ENCODE results near the gene SETBP1.

DNA sequence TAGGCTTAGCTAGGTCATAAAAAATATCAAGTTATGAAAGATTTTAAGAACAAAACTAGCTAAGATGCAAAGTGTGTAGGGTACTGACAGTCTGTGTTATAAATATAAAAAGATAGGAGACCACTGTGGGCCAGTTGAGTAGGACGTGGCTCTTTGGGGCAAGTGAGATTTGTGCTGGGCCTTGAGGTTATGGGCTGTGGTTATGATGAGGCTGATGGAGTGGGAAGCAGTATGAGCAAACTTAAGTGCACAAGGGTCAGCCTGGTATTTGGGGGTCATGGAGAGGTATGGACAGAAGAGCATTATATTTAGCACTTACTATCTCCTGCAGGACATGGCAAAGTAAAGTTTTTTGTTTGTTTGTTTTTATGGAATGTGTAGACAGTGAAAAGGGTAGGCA, 70.1 kb downstream of the SETBP1 start:
- TF ChIP-seq, protein P1, sequence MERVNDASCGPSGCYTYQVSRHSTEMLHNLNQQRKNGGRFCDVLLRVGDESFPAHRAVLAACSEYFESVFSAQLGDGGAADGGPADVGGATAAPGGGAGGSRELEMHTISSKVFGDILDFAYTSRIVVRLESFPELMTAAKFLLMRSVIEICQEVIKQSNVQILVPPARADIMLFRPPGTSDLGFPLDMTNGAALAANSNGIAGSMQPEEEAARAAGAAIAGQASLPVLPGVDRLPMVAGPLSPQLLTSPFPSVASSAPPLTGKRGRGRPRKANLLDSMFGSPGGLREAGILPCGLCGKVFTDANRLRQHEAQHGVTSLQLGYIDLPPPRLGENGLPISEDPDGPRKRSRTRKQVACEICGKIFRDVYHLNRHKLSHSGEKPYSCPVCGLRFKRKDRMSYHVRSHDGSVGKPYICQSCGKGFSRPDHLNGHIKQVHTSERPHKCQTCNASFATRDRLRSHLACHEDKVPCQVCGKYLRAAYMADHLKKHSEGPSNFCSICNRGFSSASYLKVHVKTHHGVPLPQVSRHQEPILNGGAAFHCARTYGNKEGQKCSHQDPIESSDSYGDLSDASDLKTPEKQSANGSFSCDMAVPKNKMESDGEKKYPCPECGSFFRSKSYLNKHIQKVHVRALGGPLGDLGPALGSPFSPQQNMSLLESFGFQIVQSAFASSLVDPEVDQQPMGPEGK (CRISPR knock-in tag; IDR thresholded peaks at IDR 0.05; ENCODE audit: borderline replicate concordance), result no peak
- TF ChIP-seq ISL1 (CRISPR knock-in tag; IDR thresholded peaks at IDR 0.05), result no peak
- TF ChIP-seq PPARA (CRISPR knock-in tag; IDR thresholded peaks at IDR 0.05; ENCODE audit: borderline replicate concordance), result no peak
- TF ChIP-seq, protein P2, sequence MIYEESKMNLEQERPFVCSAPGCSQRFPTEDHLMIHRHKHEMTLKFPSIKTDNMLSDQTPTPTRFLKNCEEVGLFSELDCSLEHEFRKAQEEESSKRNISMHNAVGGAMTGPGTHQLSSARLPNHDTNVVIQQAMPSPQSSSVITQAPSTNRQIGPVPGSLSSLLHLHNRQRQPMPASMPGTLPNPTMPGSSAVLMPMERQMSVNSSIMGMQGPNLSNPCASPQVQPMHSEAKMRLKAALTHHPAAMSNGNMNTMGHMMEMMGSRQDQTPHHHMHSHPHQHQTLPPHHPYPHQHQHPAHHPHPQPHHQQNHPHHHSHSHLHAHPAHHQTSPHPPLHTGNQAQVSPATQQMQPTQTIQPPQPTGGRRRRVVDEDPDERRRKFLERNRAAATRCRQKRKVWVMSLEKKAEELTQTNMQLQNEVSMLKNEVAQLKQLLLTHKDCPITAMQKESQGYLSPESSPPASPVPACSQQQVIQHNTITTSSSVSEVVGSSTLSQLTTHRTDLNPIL (CRISPR knock-in tag; IDR thresholded peaks at IDR 0.05; ENCODE audit: low read depth), result no peak
- TF ChIP-seq ZC3H10 (CRISPR knock-in tag; IDR thresholded peaks at IDR 0.05), result no peak
- TF ChIP-seq CSDC2 (CRISPR knock-in tag; IDR thresholded peaks at IDR 0.05), result no peak
- TF ChIP-seq ARNTL (CRISPR knock-in tag; IDR thresholded peaks at IDR 0.05; ENCODE audit: borderline replicate concordance, low read depth), result no peak
- no peak for TF ChIP-seq TCF4 (CRISPR knock-in tag; IDR thresholded peaks at IDR 0.05; ENCODE audit: borderline replicate concordance)
- TF ChIP-seq GLIS3 (CRISPR knock-in tag; IDR thresholded peaks at IDR 0.05), result no peak
- TF ChIP-seq, protein P3, sequence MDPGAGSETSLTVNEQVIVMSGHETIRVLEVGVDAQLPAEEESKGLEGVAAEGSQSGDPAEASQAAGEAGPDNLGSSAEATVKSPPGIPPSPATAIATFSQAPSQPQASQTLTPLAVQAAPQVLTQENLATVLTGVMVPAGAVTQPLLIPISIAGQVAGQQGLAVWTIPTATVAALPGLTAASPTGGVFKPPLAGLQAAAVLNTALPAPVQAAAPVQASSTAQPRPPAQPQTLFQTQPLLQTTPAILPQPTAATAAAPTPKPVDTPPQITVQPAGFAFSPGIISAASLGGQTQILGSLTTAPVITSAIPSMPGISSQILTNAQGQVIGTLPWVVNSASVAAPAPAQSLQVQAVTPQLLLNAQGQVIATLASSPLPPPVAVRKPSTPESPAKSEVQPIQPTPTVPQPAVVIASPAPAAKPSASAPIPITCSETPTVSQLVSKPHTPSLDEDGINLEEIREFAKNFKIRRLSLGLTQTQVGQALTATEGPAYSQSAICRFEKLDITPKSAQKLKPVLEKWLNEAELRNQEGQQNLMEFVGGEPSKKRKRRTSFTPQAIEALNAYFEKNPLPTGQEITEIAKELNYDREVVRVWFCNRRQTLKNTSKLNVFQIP (CRISPR knock-in tag; IDR thresholded peaks at IDR 0.05; ENCODE audit: borderline replicate concordance, low read depth), result no peak
- no peak for TF ChIP-seq ESRRG (CRISPR knock-in tag; IDR thresholded peaks at IDR 0.05)
- no peak for TF ChIP-seq ZNF565 (CRISPR knock-in tag; conservative IDR thresholded peaks at IDR 0.05; ENCODE audit: low read depth)
- no peak for TF ChIP-seq ZNF8 (CRISPR knock-in tag; IDR thresholded peaks at IDR 0.05)

All from SK-N-SH treated with all-trans-retinoic acid at 6 μM for 48 hours (cell line).